Smooth muscle cell of the brain vasculature (primary cell): ENCODE data around the gene MAP2K3.
"Not testable (repeated sequence)": the region's sequence is repeated elsewhere in the genome, so short reads cannot be mapped to it uniquely, and the experiment has no call there.

Experiments used
- DNase-seq: peaks from one replicate; pipeline ENCODE4 v3.0.0-alpha.2; 2012; ENCODE audit warnings: low read depth, low spot score

Gene MAP2K3

DNA sequence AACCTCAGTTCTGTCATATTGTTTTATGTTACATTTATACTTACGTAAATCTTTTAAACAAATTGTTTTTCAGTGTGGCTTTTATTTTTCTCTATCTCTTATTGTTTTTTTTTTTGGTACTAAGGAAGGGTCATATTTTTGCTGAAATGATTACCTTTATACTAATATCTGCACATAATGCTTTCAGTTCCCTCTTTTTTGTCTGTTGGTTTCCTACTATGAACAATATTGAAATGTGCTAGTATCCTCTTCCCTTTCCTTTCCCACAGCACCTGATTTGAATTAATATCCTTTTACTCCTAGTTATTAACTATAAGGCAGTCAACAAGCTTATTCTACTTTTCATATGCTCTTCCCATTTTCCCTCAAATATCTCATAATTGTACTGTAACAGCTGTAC is 43.4 kb downstream of the MAP2K3 start:
- DNase-seq: not testable (repeated sequence)

DNA sequence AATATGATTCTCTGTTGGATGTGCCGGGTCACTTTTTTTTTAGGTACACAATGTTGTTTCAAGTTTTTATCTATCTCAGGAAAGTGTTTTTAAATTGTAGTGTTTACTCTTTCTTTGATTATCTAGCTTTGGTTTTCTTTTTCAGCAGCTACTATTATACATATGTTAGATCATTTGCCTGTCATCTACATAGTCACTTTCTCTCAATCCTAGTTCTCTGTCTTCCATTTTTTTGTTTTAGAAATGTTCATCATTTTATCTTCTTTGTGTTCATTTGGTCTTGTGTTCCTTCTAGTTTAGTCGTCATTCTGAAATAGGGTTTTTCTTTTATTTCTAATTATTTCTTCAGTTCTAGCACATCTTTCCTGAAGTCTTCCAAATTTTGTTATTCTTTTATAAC is 44.3 kb downstream of the MAP2K3 start:
- DNase-seq: not testable (repeated sequence)

DNA sequence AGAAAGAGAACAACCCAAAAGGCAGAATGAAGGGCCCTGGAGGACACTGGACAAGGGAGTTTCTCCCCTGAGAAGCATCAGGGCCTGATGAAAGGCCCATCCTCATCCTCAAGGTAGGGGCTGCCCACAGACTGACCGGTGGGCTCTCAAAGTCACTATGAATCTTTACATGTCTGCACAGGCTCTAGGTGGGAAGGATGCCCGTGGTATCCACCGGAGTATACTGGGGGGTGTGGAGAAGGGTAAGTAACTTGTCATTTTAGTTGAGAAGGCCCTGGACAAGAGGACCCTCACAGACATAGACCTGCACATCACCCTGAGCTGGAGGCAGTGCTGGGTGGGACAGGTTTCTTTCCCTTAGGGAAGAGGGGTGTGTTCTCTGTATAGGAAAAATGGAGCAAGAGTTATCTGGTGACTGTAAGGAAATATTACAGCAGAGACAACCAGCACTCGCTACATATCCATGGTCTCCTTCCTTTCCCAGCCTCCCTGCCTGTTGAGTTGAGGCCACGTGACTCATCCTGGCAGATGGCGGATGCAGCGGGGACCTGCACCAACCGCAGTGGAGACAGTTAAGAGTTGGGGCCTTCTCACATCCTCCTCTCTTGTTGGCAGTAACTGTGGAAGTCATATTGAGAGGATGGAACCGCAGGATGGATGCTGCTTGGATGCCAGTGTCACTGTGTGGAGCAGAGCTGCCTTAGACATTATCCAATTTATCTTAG is 46.1 kb downstream of the MAP2K3 start:
- DNase-seq: no peak

DNA sequence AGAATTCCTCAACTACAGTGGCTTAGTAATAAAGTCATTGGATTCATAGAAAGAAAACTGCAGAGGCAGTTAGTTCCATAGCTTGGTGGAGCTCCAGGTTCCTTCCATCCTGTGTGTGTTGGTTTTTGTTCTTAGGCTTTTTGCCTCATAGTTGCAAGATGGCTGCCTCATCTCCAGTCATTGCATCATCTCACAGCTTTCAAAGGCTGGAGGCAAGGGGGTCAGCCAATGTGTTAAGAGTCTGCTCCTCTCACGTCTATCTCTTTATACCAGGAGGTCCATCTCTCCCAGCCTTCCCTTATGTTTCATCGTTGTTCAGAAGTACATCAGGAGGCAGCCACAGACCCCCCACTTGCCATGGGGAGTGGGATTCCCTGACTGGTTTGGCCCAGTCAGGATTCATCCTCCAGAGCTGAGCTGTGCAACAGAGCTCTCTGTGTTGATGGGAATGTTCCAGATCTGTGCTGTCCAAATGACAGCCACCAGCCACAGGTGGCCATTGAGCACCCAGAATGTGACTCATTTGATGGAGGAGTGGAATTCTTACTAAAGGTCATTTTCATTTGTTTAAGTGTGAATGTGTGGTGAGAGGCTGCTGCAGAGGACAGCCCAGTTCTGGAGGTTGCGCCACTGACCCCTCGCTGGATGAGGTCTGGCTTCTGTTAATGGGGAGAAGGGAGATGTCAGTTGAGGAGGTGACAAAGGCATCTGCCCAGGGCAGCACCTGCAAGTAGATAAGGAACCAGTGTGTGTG is 52.2 kb downstream of the MAP2K3 start:
- DNase-seq: not testable (repeated sequence)

DNA sequence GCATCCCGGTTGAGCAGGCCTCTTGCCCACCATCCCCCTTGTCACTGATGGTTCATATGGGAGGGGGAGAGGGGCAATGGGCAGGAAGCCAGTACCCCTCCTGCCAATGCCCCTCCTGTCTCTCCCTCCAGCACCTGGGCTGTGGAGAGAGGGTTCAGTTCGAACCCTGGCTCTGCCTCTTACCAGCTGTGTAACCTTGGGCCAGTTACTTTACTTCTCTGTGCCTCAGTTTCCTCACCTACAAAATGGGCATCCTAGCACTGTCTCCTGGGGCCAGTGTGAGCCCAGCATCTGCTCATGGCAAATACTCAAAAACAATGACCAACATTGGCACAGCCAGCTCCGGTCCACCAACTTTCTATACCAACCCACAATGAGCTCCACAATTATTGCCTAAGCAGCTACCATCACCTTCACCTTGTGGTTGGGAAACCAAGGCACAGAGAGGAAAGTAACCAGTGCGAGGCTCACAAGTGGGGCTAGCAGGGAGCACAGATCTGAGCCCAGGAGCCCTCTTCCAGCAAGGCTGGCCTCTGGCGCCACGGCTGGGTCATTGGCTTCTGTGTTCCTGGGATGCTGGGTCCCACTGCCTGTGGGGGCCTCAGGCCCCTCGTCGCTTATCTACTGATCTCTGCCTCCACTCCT is 53.6 kb downstream of the MAP2K3 start:
- DNase-seq: not testable (repeated sequence)

DNA sequence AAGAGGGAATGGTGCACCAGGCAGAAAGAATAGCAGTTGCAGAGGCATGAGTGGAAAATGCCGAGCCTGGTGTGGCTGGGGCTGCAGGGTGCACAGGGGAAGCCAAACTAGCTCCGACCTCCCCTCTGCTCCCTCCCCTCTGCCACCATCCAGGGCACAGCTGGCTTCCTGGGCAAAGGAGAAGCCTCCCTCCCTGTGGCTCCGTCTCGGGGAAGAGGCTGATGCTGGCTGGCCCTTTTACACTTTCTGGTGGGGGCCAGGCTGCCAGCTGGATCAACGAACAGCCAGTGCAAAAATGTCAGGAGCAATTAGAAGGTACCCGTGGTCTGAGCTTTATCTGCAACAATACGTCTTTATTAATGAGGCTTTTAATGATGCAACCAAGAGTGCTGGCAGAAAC is 54.5 kb downstream of the MAP2K3 start:
- no peak for DNase-seq

DNA sequence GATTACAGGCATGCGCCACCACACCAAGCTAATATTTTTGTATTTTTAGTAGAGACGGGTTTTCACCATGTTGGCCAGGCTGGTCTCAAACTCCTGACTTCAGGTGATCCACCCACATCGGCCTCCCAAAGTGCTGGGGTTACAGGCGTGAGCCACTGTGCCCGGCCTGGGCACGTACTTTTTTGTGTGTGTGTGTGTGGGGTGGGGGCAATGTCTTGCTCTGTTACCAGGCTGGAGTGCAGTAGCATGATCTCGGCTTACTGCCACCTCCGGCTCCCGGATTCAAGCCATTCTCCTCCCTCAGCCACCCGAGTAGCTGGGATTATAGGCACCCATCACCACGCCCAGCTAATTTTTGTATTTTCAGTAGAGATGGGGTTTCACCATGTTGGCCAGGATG is 55.1 kb downstream of the MAP2K3 start:
- DNase-seq: not testable (repeated sequence)

DNA sequence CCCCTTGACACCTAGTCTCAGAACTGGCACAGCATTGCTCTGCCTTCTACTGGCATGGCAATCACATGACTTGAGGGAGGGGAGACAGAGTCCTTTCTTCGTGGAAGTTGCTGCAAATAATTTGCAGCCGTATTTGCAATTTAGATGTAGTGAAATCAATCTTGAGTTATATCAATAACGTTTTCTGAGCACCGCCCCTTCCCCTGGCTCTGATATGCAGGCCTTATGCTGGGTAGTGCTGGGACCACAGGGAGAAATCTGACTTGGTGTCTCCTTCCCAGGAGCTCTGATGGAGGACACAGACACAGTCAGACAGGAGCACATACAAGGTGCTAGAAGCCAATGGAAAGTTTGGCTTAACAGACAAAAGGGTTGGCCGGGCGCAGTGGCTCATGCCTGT is 55.9 kb downstream of the MAP2K3 start:
- not testable (repeated sequence) for DNase-seq

DNA sequence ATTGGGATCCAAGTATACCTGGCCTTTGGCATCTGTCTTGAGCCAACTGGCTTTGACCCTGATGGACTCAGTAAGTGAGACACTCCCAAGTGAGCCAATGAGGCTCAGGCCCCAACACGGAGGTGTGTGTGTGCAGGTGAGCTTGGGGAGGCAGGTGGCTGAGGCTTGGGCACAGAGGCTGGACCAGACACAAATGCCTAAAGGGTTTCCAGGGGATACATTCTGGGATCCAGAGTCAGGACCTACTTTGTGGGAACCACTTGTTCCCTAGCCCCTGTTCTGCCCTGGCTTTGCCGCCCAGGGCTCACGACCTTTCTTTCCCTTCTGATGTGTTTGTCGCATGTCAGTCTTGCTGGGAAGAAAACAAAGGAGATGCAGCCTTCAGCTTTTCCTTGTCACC is 56.8 kb downstream of the MAP2K3 start:
- DNase-seq: not testable (repeated sequence)

DNA sequence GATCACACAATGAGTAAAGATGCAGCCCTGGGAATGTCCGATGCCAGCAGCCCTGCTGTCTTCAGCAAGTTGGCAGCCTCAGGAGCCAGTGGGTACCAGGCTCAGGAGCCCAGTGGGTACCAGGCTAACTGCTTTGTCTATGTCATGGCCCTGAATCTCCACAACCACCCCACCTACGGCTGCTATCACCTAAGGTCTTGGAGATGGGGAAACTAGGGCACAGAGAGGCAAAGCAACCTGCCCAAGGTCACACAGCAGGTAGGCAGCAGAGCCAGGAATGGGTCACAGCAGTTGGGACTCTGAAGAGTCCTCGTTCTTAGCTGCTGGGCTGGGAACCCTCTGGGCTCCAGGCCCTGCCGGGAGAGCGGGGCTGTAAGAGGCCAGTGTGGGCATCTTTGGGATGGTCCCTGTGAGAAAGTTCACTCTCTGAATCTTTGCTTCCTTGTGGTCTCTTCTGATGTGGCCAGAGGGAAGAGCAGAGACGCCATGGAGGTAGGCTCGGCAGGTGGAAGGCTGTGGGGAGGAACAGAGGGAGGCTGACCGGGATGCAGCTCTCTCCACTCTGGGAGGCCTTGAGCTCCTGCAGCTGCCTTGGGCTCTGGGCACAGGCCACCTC is 57.5 kb downstream of the MAP2K3 start:
- not testable (repeated sequence) for DNase-seq

DNA sequence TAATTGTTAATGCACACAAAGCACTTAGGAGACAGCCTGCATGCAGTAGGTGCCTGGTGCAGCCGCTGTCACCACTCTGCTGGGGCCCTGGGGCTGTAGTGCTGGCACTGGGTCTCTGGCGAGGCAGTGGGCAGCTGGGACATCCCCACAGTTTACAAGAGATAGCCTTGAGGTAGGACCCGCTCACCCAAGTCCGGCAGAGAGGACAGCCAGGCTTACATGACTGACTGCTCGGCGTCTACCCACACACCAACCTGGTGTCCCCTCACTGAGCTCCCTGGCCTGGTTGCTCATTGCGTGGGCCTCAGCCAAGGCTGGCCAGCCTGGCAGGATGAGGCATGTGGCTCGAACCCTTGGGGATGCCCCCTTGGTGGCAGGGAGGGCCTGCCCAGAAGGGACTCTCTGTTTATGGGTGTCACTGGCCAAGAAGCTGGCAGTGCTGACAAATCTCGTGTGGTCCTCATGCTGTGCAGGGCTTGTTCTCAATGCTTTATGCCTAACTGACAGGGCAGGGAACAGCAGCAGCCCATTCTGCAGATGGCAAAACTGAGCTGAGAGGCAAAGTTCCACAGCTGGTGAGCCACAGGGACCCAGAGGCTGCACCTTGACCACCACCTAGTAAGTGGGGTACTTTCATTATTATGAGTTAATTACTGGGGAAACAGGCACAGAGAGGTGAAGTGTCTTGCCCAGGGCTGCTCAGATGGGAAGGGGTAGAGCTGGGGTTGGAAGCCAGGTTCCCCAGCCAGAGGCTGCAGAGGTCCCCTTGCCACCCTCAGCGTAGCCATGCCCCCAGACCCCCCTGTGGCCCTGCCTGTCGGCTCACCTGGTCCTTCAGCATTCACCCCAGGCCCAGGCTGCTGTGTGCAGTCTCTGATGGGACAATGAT is 58.8 kb downstream of the MAP2K3 start:
- DNase-seq: not testable (repeated sequence)

DNA sequence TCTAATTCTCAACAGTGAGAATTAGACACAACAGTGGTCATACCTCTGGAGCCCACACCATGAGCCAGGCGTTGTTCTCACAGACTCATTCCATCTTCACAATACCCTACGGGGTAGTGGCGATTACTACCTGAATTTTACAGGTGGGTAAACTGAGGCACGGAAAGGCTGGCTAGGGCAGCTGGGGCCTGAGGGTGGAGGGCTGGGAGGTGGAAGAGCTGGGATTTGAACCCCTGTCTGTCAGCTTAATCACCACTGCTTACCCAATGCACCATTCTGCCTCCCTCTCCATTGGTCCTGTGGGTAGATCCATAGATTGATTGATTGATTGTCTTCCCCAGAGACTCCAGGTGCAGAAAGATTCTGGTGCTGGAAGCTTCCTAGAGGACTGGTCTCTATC is 60.3 kb downstream of the MAP2K3 start:
- not testable (repeated sequence) for DNase-seq

DNA sequence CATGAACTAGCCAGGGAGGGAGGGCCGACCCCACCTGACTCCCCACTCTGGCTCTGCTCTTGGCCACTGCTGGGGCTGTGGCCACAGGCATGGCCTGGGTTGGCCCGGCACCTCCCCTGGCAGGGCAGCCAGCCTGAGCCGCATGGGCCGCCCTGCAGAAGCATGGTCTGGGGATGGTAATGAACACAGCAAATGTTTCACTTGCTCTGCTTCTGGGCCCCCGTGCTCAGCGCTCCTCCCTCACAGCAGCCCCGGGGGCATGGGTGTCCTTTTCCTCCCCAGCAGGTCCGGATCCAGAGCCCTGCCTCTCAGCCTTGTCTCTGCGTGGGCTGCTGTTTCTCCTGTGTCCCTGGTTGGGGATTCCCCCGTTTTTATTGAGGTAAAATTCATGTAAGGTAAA is 60.7 kb downstream of the MAP2K3 start:
- no peak for DNase-seq

DNA sequence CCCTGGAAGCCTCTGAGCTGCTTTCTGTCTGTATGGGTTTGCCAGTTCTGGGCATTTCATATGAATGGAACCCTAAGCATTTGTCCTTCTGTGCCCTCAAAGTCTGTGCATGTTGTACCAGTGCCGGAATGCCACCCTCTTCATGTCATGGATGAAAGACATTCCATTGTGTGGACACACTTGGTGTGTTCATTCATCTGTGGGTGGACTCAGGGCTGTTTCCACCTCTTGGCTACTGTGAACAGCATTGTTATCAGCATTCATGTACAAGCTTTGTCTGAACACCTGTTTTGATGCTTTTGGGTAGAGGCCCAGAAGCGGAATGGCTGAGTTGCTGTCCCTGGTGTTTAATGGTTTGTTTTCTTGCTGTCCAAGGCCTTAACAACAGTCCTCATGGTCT is 61.6 kb downstream of the MAP2K3 start:
- DNase-seq: not testable (repeated sequence)

DNA sequence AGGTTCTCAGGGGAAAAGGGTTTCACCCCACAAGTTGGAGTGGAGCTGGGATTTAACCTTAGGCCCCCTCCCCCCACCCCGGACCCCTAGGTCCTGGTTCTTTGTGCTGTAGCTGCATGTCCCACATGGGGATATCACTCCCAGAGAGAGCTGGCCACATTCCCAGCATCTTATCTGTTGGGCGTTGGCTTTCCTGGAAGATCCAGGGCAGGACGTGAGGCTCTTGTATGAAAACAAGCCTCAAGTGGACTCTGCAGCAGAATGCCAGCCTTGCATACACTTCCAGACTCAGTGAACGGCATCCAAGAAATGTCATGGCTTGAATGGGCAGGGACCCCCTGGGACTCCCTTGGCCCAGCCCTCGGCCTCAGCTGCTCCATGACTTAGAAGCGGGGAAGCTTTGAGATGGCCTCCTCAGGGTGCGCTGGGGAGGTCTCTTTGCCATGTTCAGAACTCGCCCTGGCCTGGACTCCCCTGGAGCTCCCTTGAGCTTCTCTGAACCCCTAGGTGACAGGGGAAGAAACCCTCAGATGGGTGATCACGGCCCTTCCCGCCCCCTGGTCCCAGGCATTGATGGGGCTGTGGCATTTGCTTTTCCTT is 62.2 kb downstream of the MAP2K3 start:
- not testable (repeated sequence) for DNase-seq

DNA sequence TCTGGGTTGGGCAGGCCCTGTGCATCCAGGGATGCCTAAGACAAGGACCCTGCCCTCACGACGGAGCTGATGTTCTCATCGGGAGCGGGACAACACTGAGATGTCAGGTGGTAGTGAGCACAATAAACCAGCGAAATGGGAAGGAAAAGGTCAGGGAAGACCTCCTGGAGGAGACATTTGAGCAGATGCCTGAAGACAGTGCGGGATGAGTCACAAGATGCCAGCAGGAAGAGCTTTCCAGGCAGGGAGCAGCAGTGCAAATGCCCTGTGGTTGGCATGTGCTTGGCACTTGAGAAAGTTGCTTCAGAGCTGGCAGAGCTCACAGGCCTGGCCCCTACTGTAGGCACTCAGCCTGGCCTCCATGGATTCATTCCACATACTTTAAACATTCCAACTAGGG is 63.1 kb downstream of the MAP2K3 start:
- not testable (repeated sequence) for DNase-seq

DNA sequence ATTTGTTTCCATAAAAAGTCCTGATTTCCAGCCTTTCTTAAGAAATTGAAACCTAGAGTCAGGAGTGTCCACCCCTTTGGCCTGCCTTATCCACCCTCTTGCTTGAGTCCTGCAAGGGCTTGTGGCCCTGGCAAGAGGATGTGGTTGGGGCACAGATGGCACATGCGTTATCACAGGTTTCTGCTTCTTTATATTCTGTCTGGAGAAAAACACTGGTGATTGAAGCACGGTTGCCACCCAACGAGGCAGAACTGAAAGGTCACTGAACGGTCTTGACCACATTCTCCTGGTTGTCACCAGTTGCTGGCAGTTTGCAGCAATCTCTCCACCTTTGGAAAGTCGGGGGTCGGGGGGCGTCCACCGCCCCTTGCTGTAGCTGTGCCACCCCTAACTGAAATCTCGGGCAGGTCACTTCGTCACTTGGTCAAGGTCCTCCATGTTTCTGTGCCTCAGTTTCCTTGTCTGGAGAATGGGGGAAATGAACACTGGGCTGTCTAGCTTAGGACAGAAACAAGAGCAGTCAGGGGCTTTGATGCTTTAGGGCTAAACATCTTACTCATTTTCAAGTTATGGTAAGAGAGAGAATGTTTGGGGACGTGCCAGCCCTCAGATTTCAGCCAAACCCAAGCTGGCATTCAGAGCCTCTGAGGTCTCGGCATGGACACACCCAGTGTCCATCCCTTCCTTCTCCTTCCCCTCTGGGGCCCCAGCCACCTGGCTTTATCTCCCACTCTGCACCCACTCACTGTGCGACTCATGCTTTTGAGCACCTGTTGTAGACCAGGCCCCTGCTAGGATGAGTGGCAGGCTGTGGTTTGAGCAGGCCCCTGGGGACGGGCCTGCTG is 63.8 kb downstream of the MAP2K3 start:
- DNase-seq: not testable (repeated sequence)

DNA sequence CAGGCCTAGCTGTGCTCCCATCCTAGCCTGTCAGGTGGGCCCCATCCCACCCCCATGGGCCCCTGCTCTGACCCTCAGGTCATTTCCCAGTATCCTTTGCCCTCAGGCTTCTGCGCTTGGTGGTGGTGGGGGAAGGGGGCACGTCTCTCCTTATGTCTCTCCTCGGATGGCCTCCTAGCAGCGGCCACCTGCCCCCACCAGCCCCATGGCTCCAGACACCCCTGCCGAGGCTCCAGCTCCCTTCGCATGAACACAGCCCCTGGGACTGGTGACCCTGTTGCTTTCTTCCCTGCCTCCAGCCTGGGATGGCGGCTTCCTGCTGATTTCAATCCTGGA is 64.4 kb downstream of the MAP2K3 start:
- DNase-seq: not testable (repeated sequence)

DNA sequence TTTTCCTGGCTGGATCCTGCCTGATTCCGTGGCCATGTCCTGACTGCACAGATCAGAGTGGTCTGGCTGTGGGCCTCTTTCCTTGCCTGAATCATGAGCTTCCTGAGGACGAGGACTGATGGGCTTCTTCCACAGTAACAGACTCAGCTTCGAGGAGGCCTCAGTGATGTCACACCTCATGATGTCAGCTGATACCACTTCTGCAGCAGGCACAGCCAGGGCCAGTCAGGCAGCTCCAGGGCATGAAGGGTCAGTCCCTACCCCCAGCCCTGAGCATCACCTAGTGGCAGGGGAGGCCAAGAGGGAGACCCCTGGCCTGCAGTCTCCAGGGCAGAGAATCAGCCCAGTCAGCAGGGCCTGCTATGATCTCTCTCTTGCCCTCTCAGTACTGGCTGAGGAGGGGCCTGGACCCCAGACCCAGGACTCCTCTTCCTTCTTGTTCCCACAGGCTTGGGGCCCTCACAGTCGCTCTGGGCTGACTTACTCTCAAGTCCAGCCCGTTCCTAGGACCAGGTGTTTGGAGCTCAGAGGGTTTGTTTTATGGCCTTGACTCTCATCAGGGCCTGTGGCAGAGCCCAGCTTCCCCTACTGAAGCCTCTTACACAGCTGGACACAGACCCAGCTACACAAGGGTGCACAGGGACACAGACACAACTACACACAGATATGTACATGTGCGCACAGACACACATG is 65.0 kb downstream of the MAP2K3 start:
- not testable (repeated sequence) for DNase-seq
